Measurements from ENCODE around the gene SLC6A9.

Gene SLC6A9

DNA sequence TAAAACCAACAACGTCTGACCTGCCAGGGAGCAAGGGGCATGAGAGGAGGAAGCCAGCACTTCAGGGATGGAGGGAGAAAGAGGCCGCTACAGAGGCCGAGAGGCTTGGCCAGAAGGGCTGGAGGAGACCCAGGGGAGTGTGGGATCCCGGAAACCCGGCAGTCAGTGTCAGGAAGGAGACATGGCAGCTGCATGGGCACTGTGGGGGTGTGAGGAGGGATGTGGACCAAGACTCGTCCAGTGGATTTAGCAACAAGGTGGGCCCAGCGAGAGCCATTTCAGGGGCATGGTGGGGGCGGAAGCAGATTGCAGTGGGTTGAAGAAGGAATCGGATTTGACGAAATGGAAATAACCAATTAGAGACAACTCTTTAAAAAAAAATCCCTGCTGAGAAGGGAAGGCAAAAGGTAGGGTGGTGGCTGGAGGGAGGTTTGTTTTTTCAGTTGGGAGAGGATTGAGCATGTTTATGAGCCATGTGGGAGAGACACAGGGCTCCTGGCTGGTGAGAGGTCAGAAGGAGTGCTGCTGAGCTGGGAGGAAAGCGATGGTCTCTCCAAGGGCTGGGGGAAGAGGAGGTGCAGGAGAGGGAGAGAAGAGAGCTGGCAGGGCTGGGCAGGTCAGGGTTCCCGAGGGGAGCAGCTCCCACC, 47.9 kb downstream of the SLC6A9 start:
- no peak for DNase-seq (ENCODE audit: low spot score)

DNA sequence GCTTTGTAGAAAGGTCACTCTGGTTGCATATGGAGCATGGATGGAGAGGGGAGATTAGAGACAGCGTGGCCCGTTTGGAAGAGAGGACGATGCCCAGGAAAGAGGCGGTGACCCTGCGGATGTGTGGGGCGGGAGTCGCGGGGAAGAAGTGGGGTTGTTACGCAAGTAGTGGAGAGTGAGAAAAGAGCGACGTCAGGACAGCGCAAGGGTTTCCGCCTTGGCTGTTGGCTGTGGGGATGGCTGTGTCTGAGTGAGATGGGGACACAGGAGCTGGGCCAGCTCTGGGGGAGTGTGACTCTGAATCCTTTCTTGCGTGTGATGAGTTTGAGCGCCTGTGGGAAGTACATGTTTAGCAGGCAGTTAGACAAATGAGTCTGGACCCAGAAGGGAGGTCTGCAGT, 48.5 kb downstream of the SLC6A9 start:
- DNase-seq (ENCODE audit: low spot score) = no peak

DNA sequence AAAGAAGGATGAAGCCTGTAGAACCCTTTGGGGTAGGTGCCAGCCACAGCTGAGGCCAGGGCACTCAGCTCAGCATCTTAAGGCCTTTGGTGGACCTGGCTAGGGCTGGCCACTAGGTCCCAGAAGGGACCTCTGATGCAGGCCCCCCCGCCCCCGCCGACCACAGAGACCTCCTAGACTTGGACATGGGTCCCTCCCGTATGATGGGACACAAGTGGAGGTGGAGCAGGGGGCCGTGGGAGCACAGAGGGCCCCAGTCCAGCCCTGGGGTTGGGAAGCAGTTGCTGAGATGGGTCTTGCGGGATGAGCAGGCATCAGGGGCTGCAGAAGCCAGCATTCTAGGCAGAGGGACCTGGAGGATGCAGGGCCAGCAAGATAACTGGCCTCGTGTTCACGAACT, 49.0 kb downstream of the SLC6A9 start:
- DNase-seq (ENCODE audit: low spot score) = no peak

DNA sequence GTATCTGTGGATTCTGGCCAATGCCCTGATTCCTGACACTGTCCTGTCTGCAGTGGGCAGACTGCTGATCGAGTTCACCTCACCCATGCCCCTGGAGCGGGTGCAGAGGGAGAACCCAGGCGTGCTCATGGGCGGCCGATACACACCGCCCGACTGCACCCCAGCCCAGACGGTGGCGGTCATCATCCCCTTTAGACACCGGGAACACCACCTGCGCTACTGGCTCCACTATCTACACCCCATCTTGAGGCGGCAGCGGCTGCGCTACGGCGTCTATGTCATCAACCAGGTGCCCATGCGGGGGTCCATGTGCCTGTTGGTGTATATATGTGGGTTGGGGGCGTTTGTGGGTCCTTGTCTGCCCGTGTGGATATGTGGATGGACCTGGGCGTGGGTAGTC, 49.6 kb downstream of the SLC6A9 start:
- no peak for DNase-seq (ENCODE audit: low spot score)

- DNase-seq (ENCODE audit: low spot score) = no peak
Observed at GRCh38 chr1:43981135-43981491, 50.1 kb downstream of the SLC6A9 start.

GRCh38 chr1:43980255-43981134, 50.8 kb downstream of the SLC6A9 start:
- no peak for DNase-seq (ENCODE audit: low spot score)

DNA sequence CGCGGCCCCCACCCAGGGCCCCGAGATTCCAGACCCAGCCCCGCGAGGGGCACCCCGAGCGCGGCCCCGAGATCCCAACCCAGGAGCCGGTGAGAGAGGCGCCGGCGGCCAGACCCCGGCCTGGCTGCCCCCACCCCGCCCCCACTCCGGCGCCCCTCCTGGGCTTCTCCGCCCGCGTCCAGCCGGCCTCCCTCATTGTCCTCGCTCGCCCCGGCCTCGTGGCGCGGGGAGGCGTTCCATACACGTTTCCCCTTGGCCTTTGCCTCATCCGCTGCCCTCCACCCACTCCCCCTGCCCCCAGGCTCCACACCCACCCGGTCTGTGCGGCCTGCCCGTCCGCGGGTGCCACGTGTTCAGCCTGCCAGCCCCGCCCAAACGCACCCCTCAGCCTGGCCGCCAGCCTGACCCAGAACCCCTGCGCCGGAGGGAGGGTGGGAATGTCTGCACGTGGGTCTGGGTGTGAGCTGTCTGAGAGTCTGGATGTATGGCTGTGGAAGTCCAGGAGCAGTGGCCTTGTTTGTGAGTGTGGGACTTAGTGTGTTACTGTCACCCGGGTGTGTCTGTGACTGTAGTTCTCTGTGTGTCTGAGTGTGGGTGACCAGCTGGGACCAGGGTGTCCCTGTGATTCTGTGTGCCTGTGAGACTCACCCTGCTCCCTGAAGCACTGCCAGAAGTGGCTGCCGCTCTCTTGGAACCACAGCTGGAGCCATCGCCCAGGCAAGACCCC, 51.6 kb downstream of the SLC6A9 start:
- DNase-seq (ENCODE audit: low spot score) = peak; percentile 60

- no peak for DNase-seq (ENCODE audit: low spot score)
Observed at GRCh38 chr1:43979261-43979527, 52.1 kb downstream of the SLC6A9 start.

GRCh38 chr1:43978551-43979260, 52.6 kb downstream of the SLC6A9 start, which contains the start of gene B4GALT2:
Gene B4GALT2, plus strand, starts transcription at chr1:43979210. Its CDS starts 1,951 bp downstream, at chr1:43981161.
- DNase-seq (ENCODE audit: low spot score) = peak; percentile 42

DNA sequence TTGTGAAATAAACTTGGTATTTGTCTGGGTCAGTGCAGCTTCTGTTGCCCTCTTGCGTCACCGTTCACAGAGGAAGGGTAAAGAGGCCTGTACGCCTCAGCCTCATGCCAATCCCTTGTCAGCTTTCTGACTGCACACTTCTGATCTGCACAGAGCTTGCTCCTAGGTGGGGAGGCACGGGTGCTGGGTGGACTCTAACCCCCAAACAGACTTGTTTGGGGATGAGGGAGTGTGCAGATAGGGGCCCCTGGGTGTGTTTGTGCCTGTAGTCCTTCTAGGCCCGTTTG, 53.1 kb downstream of the SLC6A9 start:
- no peak for DNase-seq (ENCODE audit: low spot score)

DNA sequence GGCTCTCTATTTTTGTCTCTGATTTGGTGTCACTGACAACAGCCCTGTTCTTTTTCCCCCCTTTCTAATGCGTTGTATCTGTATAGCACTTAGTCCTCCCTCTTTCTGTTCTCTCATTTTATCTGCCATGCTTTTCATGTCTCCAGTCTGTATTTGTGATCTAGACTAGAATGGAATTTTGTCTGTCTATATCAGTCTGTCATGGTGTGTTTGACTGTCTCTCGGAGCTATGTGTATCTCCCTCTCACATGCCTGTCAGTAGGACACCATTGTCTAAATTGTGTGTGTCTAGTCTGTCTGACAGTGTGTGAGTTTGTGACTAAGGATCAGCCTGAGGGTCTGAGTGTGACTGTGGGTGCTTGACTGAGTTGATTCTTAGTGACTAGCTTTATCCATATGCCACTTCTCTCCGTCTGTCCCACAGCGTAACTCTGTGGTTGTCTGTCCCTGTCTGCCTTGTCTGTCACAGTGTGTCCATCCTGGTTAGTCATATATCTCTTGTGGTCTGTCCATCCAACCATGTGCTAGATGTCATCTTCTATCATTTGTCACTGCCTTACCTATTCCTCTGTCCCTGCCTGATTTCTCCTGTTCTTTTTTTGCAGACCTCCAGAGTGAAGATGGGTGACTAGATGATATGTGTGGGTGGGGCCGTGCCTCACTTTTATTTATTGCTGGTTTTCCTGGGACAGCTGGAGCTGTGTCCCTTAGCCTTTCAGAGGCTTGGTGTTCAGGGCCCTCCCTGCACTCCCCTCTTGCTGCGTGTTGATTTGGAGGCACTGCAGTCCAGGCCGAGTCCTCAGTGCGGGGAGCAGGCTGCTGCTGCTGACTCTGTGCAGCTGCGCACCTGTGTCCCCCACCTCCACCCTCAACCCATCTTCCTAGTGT, 53.6 kb downstream of the SLC6A9 start:
- no peak for DNase-seq (ENCODE audit: low spot score)

GRCh38 chr1:43976890-43977289, 54.4 kb downstream of the SLC6A9 start:
- no peak for DNase-seq (ENCODE audit: low spot score)

- DNase-seq (ENCODE audit: low spot score) = no peak
Observed at GRCh38 chr1:43976045-43976444, 55.2 kb downstream of the SLC6A9 start.

DNA sequence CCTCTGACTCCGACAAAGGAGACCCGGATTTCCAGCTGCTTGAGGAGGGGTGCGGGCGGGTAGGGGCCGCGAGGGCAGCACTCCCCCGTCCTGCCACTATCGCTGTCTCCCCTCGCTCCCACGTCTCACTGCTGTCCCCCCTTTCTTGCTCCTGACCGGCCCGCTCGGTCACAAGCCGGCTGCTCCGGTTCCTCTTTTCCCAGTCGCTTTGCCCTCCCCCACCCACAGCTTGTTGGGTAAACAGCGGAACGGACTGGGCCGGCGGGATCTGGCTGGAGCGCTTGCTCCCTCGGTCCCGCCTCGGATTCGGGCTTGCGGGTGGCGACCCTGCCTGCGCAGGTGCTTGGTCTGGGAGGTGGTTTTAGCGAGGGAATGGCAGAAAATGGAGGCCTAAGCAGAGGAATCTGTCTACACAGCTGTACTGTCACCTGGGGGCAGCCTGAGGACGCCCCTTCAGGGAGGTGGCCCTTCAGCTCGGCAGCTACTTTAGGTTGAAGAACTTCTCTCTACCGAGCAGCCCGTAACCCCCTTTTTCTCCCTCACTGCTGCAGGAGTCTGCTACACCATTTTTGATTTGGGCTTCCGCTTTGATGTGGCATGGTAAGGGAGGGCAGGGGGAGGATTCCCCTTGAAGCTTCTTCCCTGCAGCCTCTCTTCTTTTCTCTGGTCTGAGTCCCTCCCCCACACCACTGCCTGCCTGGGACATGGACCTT, 55.9 kb downstream of the SLC6A9 start:
- DNase-seq (ENCODE audit: low spot score) = peak; percentile 24

GRCh38 chr1:43974443-43975248, 56.6 kb downstream of the SLC6A9 start, which contains the start of gene ATP6V0B:
Gene ATP6V0B, plus strand, starts transcription at chr1:43974960. Its CDS starts 81 bp downstream, at chr1:43975041.
- DNase-seq (ENCODE audit: low spot score) = peak; percentile 95

DNA sequence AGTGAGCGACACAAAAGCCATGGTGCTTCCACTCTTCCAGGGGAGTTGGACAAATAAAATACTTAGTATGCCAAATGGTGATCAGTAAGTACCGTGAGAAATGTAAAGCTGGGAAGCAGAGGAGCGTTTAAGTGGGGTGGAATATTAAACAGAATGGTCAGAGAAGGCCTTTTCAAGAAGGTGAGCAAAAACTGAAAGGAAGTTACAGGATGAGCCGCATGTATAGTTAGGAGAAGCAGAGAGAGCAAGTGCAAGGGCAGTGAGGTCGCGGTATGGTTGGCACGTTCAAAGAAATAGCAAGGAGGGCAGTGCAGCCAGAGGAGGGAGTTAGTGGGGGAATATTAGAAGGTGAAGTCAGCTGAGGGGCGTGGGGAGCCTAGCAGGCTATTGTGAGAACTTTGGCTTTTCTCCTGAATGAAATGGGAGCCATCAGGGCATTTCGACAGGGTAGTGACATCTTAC, 57.2 kb downstream of the SLC6A9 start:
- no peak for DNase-seq (ENCODE audit: low spot score)

GRCh38 chr1:43971336-43971980, 59.8 kb downstream of the SLC6A9 start:
- DNase-seq (ENCODE audit: low spot score) = no peak

DNA sequence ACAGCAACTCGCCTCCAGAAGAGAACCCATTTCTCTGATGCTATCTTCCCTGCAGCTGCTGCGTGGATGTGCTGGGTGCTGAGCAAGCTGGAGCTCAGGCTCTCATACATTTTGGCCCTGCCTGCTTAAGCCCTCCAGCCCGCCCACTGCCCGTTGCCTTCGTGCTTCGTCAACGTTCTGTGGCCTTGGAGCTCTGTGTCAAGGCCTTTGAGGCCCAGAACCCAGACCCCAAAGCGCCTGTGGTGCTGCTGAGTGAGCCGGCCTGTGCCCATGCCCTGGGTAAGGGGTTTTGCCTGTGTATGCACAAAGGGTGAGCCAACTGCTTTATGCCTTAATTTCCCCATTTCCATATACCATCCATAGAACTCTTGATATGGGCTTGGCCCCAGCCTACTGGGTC, 60.4 kb downstream of the SLC6A9 start:
- DNase-seq (ENCODE audit: low spot score) = no peak

- no peak for DNase-seq (ENCODE audit: low spot score)
Observed at GRCh38 chr1:43970502-43970901, 60.8 kb downstream of the SLC6A9 start.
